Memory B cell (primary cell): Measurements from ENCODE around the gene CCNT1.
"Not testable (repeated sequence)": the region's sequence is repeated elsewhere in the genome, so short reads cannot be mapped to it uniquely, and the experiment has no call there.

Experiments
- ATAC-seq: fragments of 150-1000 bp; cut with Tn5 transposase; 2 replicates; pipeline ENCODE4 v1.10.0; 2021; ENCODE audit warnings: low read depth, mild to moderate bottlenecking, moderate library complexity
- DNase-seq, 2 donors: peaks; one replicate each; pipeline ENCODE4 v3.0.0; 2022; ENCODE audit warnings: low spot score in 2 of 2
- H3K27ac Mint-ChIP-seq: one replicate; pipeline ENCODE4 v1.8.0; 2022; ENCODE audit warnings: mild to moderate bottlenecking, moderate library complexity, mixed read lengths
- H3K27me3 Mint-ChIP-seq: one replicate; pipeline ENCODE4 v1.8.0; 2022; ENCODE audit warnings: mixed read lengths
- H3K36me3 Mint-ChIP-seq: one replicate; pipeline ENCODE4 v1.8.0; 2022; ENCODE audit warnings: mild to moderate bottlenecking, mixed read lengths
- H3K4me1 Mint-ChIP-seq: one replicate; pipeline ENCODE4 v1.8.0; 2022; ENCODE audit warnings: mixed read lengths
- H3K4me3 Mint-ChIP-seq: one replicate; pipeline ENCODE4 v1.8.0; 2022; ENCODE audit warnings: mild to moderate bottlenecking, moderate library complexity, mixed read lengths
- H3K9me3 Mint-ChIP-seq: one replicate; pipeline ENCODE4 v1.8.0; 2022; ENCODE audit warnings: mixed read lengths

Gene CCNT1

GRCh38 chr12:48717252-48717695 lies 767 bp upstream of the CCNT1 start:
- peaks cover 23% of the 10 kb centered on the region for H3K36me3 Mint-ChIP-seq
- H3K9me3 Mint-ChIP-seq: peaks cover 10% of the 10 kb centered on the region
- peak overlapping the region; percentile 95 for H3K4me3 Mint-ChIP-seq
- no peak for DNase-seq
- peaks cover 17% of the 10 kb centered on the region for H3K4me1 Mint-ChIP-seq
- H3K27ac Mint-ChIP-seq: peak overlapping the region; percentile 99
- H3K27me3 Mint-ChIP-seq: no peaks in the 10 kb centered on the region
- ATAC-seq: no peak

- peaks cover 23% of the 10 kb centered on the region for H3K36me3 Mint-ChIP-seq
- H3K27me3 Mint-ChIP-seq: no peaks in the 10 kb centered on the region
- peak overlapping the region; percentile 99 for H3K27ac Mint-ChIP-seq
- peaks cover 10% of the 10 kb centered on the region for H3K9me3 Mint-ChIP-seq
- H3K4me1 Mint-ChIP-seq: peaks cover 17% of the 10 kb centered on the region
- ATAC-seq: peak; percentile 16
- peak overlapping the region; percentile 95 for H3K4me3 Mint-ChIP-seq
- no peak for DNase-seq
Observed at GRCh38 chr12:48716168-48716492, 377 bp downstream of the CCNT1 start.

GRCh38 chr12:48712209-48712608 lies 4.3 kb downstream of the CCNT1 start:
- peaks cover 14% of the 10 kb centered on the region for H3K36me3 Mint-ChIP-seq

GRCh38 chr12:48698822-48699221 lies 17.7 kb downstream of the CCNT1 start:
- not testable (repeated sequence) for H3K27ac Mint-ChIP-seq, H3K4me1 Mint-ChIP-seq, ATAC-seq, H3K27me3 Mint-ChIP-seq, H3K4me3 Mint-ChIP-seq, DNase-seq, H3K9me3 Mint-ChIP-seq
- H3K36me3 Mint-ChIP-seq: peaks cover 19% of the 10 kb centered on the region

More at GRCh38 chr12:48712209-48712608, 4.3 kb downstream of the CCNT1 start:
- Mint-ChIP-seq H3K9me3 (no peaks in the 10 kb centered on the region), H3K27me3 (no peaks in the 10 kb centered on the region), H3K27ac (no peak overlapping the region), H3K4me1 (peaks cover 20% of the 10 kb centered on the region), H3K4me3 (no peak overlapping the region)
- no peak for ATAC-seq
- no peak for DNase-seq

GRCh38 chr12:48696626-48697025 lies 19.9 kb downstream of the CCNT1 start:
- no peaks in the 10 kb centered on the region for H3K4me1 Mint-ChIP-seq
- DNase-seq (no peak), ATAC-seq (no peak)
- H3K27ac Mint-ChIP-seq: no peak overlapping the region
- no peaks in the 10 kb centered on the region for H3K9me3 Mint-ChIP-seq
- peaks cover 28% of the 10 kb centered on the region for H3K36me3 Mint-ChIP-seq
- no peak overlapping the region for H3K4me3 Mint-ChIP-seq
- H3K27me3 Mint-ChIP-seq: no peaks in the 10 kb centered on the region

- Mint-ChIP-seq H3K4me1 (no peaks in the 10 kb centered on the region), H3K36me3 (peaks cover 33% of the 10 kb centered on the region), H3K9me3 (no peaks in the 10 kb centered on the region), H3K27ac (no peak overlapping the region), H3K27me3 (no peaks in the 10 kb centered on the region), H3K4me3 (no peak overlapping the region)
- ATAC-seq (no peak), DNase-seq (no peak)
Observed at GRCh38 chr12:48695859-48696258, 20.6 kb downstream of the CCNT1 start.

GRCh38 chr12:48694038-48694437 lies 22.5 kb downstream of the CCNT1 start:
- H3K36me3 Mint-ChIP-seq: peaks cover 29% of the 10 kb centered on the region
- no peaks in the 10 kb centered on the region for H3K9me3 Mint-ChIP-seq
- H3K27me3 Mint-ChIP-seq: no peaks in the 10 kb centered on the region
- DNase-seq (no peak), ATAC-seq (no peak)
- H3K4me3 Mint-ChIP-seq: no peak overlapping the region
- H3K27ac Mint-ChIP-seq: no peak overlapping the region
- H3K4me1 Mint-ChIP-seq: no peaks in the 10 kb centered on the region

- no peak overlapping the region for H3K4me3 Mint-ChIP-seq
- H3K36me3 Mint-ChIP-seq: peaks cover 31% of the 10 kb centered on the region
- no peak overlapping the region for H3K27ac Mint-ChIP-seq
- no peaks in the 10 kb centered on the region for H3K4me1 Mint-ChIP-seq
- H3K27me3 Mint-ChIP-seq: no peaks in the 10 kb centered on the region
- ATAC-seq: no peak
- no peaks in the 10 kb centered on the region for H3K9me3 Mint-ChIP-seq
- DNase-seq: no peak
Observed at GRCh38 chr12:48693572-48693971, 22.9 kb downstream of the CCNT1 start.

GRCh38 chr12:48691826-48692487 lies 24.6 kb downstream of the CCNT1 start:
- Mint-ChIP-seq H3K4me3 (no peak overlapping the region), H3K36me3 (peaks cover 26% of the 10 kb centered on the region), H3K9me3 (no peaks in the 10 kb centered on the region), H3K27ac (peak overlapping the region; percentile 24), H3K27me3 (no peaks in the 10 kb centered on the region), H3K4me1 (no peaks in the 10 kb centered on the region)
- DNase-seq (no peak), ATAC-seq (no peak)

GRCh38 chr12:48690990-48691389 lies 25.5 kb downstream of the CCNT1 start:
- no peaks in the 10 kb centered on the region for H3K9me3 Mint-ChIP-seq

GRCh38 chr12:48690436-48690835 lies 26.1 kb downstream of the CCNT1 start:
- Mint-ChIP-seq H3K36me3 (peaks cover 25% of the 10 kb centered on the region), H3K27ac (no peak overlapping the region), H3K9me3 (no peaks in the 10 kb centered on the region), H3K27me3 (no peaks in the 10 kb centered on the region), H3K4me3 (no peak overlapping the region), H3K4me1 (no peaks in the 10 kb centered on the region)
- ATAC-seq: no peak
- DNase-seq: no peak

More at GRCh38 chr12:48690990-48691389, 25.5 kb downstream of the CCNT1 start:
- DNase-seq: no peak
- Mint-ChIP-seq H3K4me3 (no peak overlapping the region), H3K27ac (no peak overlapping the region), H3K27me3 (no peaks in the 10 kb centered on the region), H3K4me1 (no peaks in the 10 kb centered on the region), H3K36me3 (peaks cover 26% of the 10 kb centered on the region)
- no peak for ATAC-seq

GRCh38 chr12:48688836-48689235 lies 27.7 kb downstream of the CCNT1 start:
- Mint-ChIP-seq H3K27ac (peak overlapping the region; percentile 22), H3K4me3 (no peak overlapping the region), H3K9me3 (no peaks in the 10 kb centered on the region), H3K27me3 (no peaks in the 10 kb centered on the region), H3K4me1 (no peaks in the 10 kb centered on the region), H3K36me3 (peaks cover 17% of the 10 kb centered on the region)
- no peak for DNase-seq
- ATAC-seq: no peak

- no peak for ATAC-seq
- Mint-ChIP-seq H3K27me3 (no peaks in the 10 kb centered on the region), H3K27ac (no peak overlapping the region), H3K9me3 (no peaks in the 10 kb centered on the region), H3K4me3 (no peak overlapping the region), H3K36me3 (peaks cover 8% of the 10 kb centered on the region), H3K4me1 (peaks cover 2% of the 10 kb centered on the region)
- no peak for DNase-seq
Observed at GRCh38 chr12:48687592-48687991, 28.9 kb downstream of the CCNT1 start.

GRCh38 chr12:48686615-48687334 lies 29.7 kb downstream of the CCNT1 start:
- H3K27me3 Mint-ChIP-seq: no peaks in the 10 kb centered on the region
- H3K4me1 Mint-ChIP-seq: peaks cover 2% of the 10 kb centered on the region
- no peak for DNase-seq
- peak overlapping the region; percentile 17 for H3K27ac Mint-ChIP-seq
- peaks cover 8% of the 10 kb centered on the region for H3K36me3 Mint-ChIP-seq
- ATAC-seq: no peak
- no peak overlapping the region for H3K4me3 Mint-ChIP-seq
- H3K9me3 Mint-ChIP-seq: no peaks in the 10 kb centered on the region
